Measurements from ENCODE around the gene ADAMTS18. TPM values are rescaled to one million over a fixed set of nuclear protein-coding genes. Genes with fewer than 3 reads are reported as not detected.

ADAMTS18 gene
- total and polyA plus RNA-seq, 2 donors (not counting 3 experiments of a cell fraction or from before 2014, with no cell fraction given): 18.4 to 27.5 TPM

- BruUV-seq (replicated peaks): no TSS peak
- Histone ChIP-seq H2AFZ (ENCODE audit: low read depth, low read length) (no peak overlapping the region), H4K20me1 (replicated peaks; ENCODE audit: control insufficient read depth, extremely low read depth, insufficient read depth, low read length) (no peaks in the 10 kb centered on the region), H3K9me1 (replicated peaks; ENCODE audit: control insufficient read depth, extremely low read depth, insufficient read depth, low read length) (no peaks in the 10 kb centered on the region), H3K9me3 (replicated peaks; ENCODE audit: control insufficient read depth, insufficient read depth, low read length) (no peaks in the 10 kb centered on the region), H3K27me3 (ENCODE audit: control insufficient read depth in 2 of 2, insufficient read depth in 2 of 2, low read length in 2 of 2) (no peaks in the 10 kb centered on the region), H3K4me2 (ENCODE audit: insufficient read depth, low read length) (no peak overlapping the region), H3K4me1 (ENCODE audit: control insufficient read depth, extremely low read depth, insufficient read depth, low read length) (peaks cover 8% of the 10 kb centered on the region), H3K79me2 (ENCODE audit: control insufficient read depth, insufficient read depth, low read length) (no peaks in the 10 kb centered on the region), H3K36me3 (ENCODE audit: control insufficient read depth in 2 of 2, extremely low read depth in 1 of 2, insufficient read depth in 2 of 2, low read length in 2 of 2) (no peaks in the 10 kb centered on the region), H3K4me3 (replicated peaks in 1 of 3; ENCODE audit: insufficient read depth in 1 of 3, low read depth in 1 of 3, low read length in 3 of 3) (no peak overlapping the region), H3K27ac (ENCODE audit: insufficient read depth, low read depth, low read length) (no peak overlapping the region), H3K9ac (replicated peaks; ENCODE audit: extremely low read depth, insufficient read depth, low read length) (no peak overlapping the region)
- ChIA-PET CTCF (no interaction called here), POLR2A (no interaction called here)
- intact Hi-C loops (cut with micrococcal nuclease) (no loop called here), dilution Hi-C loops (cut with MboI; ENCODE audit: extremely low pct_ligation_motif_present, low sequenced_read_pairs) (no loop called here)
- FAIRE-seq (no peak), DNase-seq (ENCODE audit: low read depth, low spot score) (no peak)
- no peak for TF ChIP-seq MAX (IDR thresholded peaks at IDR 0.05; ENCODE audit: insufficient read depth, insufficient read length)
- TF ChIP-seq EZH2 (IDR thresholded peaks at IDR 0.05; ENCODE audit: borderline replicate concordance, low read depth, low read length, severe bottlenecking): no peak
- TF ChIP-seq POLR2AphosphoS5 (IDR thresholded peaks at IDR 0.05; ENCODE audit: insufficient read depth, low read depth, low read length): no peak
- no peak for TF ChIP-seq MYC (IDR thresholded peaks at IDR 0.05; ENCODE audit: low read depth, low read length)
- no peak for TF ChIP-seq JUN (IDR thresholded peaks at IDR 0.05; ENCODE audit: borderline replicate concordance, insufficient read depth, insufficient read length, low read depth)
- no peak for TF ChIP-seq GATA2 (IDR thresholded peaks at IDR 0.05; ENCODE audit: insufficient read depth, insufficient read length, low read depth, low read length)
- no peak for TF ChIP-seq CTCF (IDR thresholded peaks at IDR 0.05; ENCODE audit: extremely low read depth in 1 of 2, insufficient read depth in 1 of 2, low read depth in 1 of 2, low read length in 2 of 2)
- no peak for TF ChIP-seq FOS (IDR thresholded peaks at IDR 0.05; ENCODE audit: borderline replicate concordance, insufficient read depth, low read length)
- TF ChIP-seq POLR2A (IDR thresholded peaks at IDR 0.05; ENCODE audit: low read depth, low read length): no peak
These were observed 17.4 kb upstream of the ADAMTS18 start for GRCh38 chr16:77452243-77452642.
